HG03342 (cell line): ENCODE results near the gene STN1.

Source experiments
- ATAC-seq: cut with Tn5 transposase; IDR thresholded peaks from one replicate; pipeline ENCODE4 v1.9.1; 2021; ENCODE audit warnings: mild to moderate bottlenecking, moderate library complexity; ENCODE audit not compliant: unreplicated experiment

STN1 gene

DNA sequence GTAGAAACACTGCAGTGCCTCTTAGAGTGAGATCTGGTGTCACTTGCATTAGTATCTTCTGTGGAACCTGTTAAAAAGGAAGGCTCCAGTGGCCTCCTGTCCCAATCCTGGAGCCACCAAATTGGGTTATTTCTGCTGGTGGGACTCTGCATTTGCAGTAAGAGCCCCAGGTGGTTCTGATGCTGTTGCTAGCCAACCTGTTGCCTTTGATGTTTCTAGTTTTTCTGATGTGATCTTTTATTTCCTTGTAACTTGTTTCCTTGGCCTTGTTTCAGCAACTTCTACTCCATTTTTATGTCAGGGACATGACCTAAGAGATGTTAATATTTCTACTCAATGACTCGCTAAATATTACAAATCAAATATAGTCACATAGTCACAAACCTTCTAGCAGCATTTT lies 12.5 kb upstream of the STN1 start:
- ATAC-seq: no peak

DNA sequence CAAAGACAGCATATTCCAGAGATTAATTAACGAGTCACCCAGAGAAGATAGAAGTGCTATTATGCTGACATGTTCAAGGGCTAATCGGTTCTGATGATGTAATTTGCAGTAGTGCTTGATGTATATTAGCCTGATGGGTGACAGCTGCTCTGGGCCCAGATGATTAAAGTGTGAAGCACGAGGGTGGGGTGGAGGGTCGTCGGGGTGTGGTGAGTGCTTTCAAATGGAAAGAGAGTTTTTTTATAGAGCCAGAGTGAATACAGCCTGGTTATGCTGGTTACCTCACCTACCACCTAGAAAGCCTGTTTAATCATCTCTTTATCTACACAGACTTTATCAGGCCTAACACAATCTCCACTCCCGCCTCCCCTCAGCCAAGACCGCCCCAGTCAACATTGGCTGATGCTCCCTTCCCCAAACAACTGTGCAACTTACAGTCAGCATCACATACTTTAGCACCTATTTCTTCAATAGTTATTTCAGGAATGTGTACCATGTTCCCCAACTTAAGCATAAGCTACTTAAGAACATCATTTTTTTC lies 11.5 kb upstream of the STN1 start:
- no peak for ATAC-seq

DNA sequence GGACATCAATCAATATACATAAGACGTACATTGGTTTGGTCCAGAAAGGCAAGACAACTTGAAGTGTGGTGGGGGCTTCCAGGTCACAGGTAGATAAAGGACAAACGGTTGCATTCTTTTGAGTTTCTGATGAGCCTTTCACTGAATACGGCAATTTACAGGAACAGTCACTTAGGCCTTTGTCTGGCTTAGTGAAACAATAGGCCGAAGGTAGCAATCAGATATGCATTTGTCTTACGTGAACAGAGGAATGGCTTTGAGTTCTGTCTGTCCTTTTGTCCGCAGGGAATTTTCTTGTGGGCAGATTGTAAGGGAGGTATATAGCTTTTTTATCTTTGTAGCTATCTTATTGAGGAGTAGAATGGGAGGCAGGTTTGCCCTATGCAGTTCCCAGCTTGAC lies 10.8 kb upstream of the STN1 start:
- ATAC-seq: no peak

DNA sequence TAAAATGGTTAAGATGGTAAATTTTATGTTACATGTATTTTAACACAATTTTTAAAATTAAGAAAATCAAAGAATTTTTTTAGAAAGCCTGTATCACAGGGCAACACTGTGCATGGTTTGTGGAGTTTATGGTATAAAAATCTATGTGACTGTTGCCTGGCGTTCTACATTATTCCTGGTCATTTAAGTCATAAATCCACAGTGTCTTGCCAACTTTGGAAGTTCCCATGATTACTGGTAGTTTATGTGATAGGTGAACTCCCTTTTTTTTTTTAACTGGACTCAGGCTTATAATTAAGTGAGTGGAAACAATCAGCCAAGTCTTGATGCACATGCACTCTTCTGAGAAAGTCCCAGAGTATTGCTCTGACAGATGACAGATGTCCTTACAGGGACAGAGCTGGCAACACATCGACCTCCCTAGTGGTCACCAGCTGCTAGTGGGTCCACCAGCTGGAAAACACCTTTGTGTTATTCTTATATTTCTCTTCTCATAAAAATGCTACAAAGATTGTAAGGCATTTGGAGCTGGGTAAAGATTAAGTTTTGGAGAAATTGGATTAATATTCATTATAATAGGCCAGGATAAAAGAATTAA lies 8.8 kb upstream of the STN1 start:
- ATAC-seq: no peak

DNA sequence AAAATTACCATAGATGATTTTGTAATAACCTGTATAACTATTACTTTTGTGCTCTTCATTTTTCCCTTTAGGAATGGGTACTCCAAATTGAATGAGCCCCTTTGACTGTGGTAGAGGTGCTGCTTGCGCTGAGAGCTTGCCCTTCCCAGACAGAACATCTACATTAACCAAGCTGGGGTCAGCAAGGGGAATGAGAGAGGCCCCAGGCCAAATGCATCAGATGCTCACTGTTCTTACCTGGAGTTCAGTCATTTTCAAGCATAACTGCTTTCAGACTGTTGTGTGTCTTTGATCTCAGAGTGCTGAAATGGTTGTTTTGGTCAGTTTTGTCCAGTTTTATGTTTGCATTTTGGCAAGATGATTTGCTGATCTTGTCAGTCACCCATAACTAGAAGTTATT lies 7.6 kb upstream of the STN1 start:
- ATAC-seq: no peak

DNA sequence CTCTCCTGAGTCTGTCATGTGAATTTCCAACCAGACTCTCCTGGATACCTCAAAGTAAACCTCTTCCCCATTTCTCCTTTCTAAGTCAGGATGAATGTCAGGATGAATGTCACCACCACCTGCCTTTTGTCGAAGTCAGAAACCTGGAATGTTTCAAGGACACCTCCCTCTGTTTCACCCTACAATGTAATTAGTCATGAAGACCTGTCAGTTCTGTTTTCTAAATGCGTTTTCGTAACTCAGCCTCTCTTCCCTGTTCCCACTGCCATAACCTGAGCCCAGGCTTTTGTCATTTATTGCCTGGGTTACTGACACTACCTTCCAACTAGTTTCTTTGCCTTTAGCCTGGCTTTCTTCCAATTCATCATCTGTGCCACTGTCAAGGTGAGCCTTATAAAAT lies 5.5 kb upstream of the STN1 start:
- ATAC-seq: no peak

DNA sequence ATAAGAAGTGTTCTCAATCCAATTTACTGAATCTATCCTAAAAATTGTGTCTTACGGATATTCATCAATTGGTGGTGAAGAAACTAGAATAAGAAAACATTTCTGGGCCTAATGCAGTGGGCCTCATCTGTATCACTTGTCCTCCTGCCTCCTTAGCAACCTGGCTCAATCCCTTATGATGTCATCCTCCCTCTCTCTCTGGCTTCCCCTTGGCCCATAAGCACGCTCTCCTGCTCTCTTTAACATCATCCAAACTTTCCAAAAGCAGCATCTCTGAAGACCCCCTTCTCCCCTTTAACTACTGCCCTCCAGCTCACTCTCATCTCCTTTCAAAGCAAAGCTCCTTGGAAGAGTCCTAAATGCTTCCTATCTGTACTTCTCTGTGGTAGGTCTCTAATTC lies 4.7 kb upstream of the STN1 start:
- no peak for ATAC-seq

DNA sequence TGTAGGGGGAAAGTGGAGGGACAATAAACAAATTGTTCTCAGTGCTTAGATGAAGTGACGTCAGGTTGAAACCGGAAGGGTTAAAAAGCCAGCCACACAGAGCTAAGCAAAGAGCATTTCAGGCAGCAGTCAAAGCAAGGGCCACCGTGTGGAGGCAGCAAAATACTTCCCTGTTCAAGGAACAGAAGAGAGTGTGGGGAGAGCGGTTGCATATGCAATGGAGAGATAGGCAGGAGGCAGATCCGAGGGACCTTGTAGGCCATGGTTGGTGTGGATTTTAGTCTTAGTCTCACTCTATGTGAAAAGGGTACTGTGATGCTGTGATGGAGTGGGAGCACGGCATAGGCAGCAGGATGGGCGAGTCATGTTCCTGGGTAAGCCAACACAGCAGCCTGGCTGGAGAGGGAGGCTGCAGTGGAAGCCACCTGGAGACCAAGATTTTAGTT lies 3.8 kb upstream of the STN1 start:
- peak; percentile 29 for ATAC-seq

DNA sequence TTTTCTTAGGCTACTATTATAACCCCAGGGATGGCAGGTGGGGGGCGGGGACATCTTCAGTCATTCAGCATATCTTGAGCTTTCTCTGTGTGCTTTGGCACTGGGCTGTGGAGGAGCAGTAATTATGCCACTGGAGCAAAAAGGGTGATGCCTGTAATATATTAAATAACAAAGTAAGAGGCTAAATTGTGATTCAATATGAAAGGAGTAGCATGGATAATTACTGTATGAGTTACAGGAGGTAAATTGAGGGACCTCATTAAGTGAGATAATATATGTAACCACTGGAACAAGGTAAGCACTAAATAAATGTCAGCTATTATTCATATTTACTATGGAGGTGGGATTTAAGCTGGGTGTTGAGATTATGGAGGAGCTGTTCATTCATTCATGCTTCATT lies 3.3 kb upstream of the STN1 start:
- ATAC-seq: no peak

DNA sequence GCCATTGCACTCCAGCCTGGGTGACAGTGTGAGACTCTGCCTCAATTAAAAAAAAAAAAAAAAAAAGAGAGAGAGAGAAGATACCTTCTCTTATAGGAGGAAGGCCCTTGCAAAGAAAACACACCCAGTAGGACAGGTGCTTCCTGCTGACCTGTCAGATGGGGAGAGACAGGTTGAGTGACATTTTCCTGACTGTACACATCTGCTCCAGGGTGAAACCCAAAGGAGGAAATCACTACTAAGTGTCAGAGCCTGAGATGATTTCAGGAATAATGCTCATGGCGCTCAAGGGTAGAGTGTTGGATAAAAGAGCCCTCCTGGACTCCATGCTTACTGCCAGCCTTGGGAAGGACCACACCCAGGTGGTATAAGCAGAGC lies 1.7 kb upstream of the STN1 start:
- ATAC-seq: no peak

DNA sequence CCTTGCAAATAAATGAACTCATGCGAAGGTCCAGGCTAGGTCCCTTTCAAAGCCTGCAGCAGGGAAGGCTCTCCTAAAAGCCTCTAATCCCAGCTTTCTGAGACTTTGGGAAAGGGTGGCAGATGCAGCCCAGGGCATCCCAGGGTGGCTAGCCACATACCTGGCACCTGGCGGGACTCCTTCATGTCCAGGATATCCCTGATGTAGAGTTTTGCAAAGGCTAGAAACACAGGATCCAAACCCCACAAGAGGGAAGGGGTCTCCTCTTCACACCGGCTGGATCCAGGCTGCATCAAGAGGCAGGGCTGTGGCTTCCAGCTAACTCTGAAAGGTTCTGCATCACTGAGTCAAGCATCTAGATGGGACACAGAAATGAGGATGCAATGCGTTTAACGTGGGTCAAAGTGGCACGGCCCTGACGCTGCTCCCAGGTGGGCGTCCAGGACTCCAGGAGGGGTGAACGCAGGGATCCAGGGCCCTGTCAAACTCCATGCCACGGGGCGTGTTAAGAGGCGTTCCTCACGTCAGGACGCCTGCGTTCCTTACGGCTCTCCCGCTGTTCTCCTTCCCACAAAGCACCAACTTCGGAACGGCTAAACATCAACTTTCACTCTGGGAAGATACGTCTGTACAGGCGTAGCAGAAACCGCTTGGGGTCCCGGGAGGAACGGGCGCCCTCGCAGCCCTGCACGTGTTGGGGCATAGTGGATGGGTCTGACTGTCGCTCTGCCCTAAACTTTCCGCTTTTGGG lies 507 bp downstream of the STN1 start:
- peak; percentile 7 for ATAC-seq

DNA sequence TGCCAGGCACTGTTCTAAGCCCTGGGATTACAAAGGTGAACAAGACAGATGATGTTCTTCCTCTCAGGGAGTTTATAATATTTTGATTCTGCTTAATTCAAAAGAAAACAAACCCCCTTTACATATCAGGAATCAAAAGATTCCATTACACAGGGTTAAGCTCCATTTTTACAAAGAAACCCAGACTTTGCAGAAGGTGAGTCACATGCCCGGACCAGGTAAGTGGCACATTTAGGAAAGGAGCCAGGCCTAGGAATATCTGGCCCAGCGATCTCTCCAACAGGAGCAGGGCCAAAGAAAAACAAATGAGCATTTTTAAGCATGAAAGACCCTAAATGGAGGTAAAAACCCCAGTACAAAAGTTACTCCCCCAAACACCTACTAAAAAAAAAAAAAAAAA lies 1.1 kb downstream of the STN1 start:
- ATAC-seq: no peak

DNA sequence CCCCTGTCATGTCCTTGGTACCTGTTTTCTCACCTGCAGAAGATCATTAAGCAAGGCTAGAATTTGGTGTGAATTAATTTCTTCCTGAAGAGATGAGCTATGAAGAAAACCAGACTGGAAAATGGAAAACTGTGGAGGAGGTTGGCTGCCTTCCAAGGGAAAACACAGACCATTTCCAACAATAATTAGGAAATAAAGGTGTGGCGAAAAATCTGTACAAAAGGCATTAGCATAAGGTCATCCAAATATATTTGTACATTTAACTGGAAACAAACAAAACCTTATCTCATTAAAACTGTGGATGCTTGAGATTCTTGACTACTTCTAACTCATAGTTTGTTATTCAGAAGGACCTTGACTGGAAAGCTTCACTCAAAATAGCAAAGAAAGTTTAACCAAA lies 1.7 kb downstream of the STN1 start:
- ATAC-seq: no peak

DNA sequence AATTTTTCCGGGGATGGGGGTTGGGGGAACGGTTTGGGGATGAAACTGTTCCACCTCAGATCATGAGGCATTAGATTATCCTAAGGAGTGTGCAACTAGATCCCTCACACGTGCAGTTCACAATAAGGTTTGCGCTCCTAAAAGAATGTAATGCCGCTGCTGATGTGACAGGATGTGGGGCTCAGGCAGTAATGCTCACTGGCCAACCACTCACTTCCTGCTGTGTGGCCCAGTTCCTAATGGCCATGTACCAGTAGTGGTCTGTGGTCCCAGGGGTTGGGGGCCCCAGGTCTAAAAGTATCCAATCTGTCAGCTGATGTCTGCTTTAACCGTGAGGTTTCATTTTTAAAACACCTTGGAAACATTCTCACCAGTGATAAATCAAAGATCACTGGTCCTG lies 2.2 kb downstream of the STN1 start:
- no peak for ATAC-seq

DNA sequence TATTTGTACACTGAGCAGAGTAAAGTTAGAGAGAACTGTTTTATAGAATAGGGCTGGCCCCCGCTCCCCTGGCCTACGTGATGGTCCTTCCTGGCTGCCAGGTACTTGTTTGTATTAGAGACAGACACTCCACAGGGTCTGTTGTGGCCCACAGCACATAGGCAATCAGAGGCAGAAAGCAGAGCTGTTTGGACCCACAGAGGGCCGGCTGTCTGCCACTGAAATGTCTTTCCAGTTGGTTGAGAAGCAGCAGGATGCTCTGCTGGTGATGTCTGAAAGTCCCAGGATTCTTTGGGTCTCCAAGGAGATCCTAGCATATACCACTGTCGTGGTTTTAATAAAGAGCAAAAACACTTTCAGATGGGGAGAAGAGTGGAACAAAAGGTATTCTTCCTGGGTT lies 5.2 kb downstream of the STN1 start:
- ATAC-seq: no peak

DNA sequence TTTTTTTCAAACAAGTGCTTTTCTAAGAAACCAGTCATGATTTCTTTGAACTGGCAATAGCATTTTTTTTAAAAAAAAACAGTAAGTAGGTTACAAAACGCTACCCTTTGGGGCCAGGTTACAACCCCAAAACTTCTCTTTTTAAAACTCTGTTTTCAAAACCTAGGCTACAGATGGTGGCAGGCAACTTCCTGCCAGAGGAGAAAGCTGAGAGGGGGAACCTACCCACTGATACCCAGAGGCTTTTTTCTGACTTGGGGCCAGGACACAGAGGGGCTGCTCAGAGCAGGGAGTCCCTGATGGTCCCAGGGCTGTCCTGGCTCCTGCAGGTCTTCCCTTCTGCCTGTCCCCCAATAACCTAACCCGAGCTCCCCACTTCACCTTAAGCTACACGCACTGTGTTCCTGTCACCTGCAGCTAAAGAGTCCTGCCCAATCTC lies 6.9 kb downstream of the STN1 start:
- ATAC-seq: no peak

DNA sequence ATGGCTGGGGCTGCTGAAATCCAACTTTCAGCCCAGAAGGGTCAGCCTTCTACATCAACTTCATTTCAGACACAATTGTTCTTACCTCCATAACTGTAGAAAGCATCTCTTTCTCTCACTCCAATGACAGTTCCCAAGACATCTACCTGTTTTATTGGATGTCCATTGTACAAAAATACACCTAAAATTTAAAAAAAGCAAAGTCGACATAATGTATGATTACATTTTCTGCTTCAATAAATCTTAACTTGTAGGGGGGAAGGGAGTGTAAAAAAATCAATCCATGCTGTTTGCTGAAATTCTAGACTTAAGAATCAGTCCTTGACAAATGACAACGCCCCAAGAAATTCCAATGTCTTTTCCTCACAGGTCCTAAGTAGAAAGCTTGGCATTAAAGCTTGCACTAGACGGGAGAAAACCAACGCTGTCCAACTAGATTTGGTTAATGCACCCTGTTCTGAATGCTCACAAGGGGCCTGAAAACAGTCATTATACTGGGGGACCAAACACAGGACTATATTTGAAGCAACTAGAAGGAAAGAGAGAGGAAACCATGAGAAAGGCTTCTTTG lies 7.5 kb downstream of the STN1 start:
- no peak for ATAC-seq

DNA sequence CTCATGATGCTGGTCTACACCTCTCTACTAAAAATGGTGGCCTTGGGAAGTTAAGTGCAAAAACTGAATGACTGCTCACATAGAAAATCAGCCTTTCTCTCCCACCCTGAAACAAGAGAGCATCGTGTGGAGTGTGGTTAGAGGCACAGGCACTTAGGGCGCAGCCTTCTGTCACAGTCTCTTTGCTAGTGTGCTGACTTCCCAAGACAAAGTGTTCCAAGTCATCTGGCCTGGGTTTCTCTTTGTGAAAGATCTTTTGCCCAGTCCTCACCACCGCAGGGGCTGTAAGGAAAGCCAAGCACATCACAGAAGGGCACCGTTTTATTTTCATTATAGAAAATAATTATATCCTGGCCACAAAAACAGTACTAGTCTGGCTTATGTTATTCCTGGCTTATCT lies 12.5 kb downstream of the STN1 start:
- no peak for ATAC-seq

DNA sequence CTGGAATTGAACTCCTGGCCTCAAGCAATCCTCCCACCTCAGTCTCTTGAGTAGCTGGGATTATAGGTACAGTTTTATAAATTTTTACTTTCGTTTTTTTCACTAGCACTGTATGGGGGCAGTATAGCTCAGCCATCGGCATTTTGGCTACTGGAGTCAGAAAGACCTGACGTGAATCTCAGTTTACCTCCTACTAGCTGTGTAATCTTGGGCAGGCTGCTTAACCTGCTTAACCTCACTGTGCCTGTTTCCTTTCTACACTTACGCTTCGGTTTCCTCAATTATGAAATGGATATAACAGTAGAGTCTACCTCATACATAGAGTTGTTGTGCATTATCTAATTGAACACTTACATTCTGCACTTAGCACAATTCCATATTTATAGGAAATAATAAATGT lies 16.7 kb downstream of the STN1 start:
- ATAC-seq: no peak

DNA sequence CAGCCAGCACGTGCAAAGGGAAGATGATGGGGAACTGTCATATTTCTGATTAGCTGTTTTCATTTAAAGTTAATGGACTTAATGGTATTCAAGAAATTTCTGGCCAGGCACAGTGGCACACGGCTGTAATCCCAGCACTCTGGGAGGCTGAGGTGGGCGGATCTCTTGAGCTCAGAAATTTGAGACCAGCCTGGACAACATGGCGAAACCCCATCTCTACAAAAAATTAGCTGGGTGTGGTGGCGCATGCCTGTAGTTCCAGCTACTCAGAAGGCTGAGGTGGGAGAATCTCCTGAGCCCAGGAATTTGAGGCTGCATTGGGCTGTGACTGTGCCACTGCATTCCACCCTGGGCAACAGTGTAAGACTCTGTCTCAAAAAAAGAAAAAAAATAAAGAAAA lies 18.7 kb downstream of the STN1 start:
- ATAC-seq: no peak

DNA sequence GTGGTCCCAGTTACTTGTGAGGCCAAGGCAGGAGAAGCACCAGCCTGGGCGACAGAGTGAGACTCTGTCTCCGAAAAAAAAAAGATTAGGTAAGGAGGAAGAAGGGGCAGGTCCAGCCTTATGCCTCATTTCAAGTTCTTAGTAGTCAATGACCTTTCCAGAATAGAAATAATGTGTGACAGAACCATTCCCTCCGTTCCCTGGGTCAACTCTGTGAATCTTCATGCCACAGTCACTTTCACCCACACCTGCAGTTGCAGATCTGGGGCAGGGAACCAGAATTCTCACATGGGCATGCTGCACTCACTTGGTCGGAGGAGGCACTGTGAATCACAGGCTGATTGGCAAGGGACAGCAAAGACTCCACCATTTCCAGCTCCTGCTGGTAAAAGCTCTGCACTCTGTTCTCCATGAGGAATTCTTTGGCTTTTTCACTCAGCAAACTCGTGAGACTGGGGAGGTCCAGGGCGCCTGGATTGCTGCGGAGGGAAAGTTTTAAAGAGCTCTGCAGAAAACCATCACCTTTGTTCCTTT lies 20.7 kb downstream of the STN1 start:
- no peak for ATAC-seq

DNA sequence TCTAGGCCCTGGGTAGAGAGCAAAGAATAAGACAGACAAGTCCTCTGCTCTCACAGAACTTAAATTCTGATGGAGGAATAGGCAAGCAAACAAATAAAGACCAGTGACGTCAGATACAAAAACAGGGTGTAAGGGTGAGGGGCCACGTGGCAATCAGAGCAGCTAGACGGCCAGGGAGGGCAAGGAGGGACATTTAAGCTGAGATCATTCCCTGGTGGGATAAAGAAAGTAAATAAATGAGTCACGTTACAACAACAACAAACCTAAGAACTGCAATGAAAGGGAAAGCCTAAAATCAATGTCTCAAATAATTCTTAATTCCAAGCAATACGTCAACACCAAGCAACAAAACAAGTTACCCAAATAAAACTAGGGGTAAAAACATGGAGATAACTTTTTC lies 21.8 kb downstream of the STN1 start:
- ATAC-seq: no peak
